SJSA1 (cell line): Measurements from ENCODE around the gene RMI2. TPM values are rescaled to one million over a fixed set of nuclear protein-coding genes. Genes with fewer than 3 reads are reported as not detected.
"Not testable (repeated sequence)": the region's sequence is repeated elsewhere in the genome, so short reads cannot be mapped to it uniquely, and the experiment has no call there.

Experiments
- DNase-seq, 2 experiments: peaks; one replicate each; pipeline ENCODE4 v3.0.0-alpha.2; 2015 to 2020; ENCODE audit warnings: low spot score in 2 of 2, low read depth in 1 of 2
- H3K27ac ChIP-seq: fragments of 250-450 bp; sonication (Bioruptor Pico); 2 replicates; pipeline ENCODE4 v1.5.1; 2020; ENCODE audit warnings: mild to moderate bottlenecking, moderate library complexity
- H3K27me3 ChIP-seq: fragments of 250-450 bp; sonication (Bioruptor Pico); replicated peaks from 2 replicates; pipeline ENCODE4 v1.5.1; 2020; ENCODE audit warnings: mild to moderate bottlenecking, moderate library complexity
- H3K36me3 ChIP-seq: fragments of 250-450 bp; sonication (Bioruptor Pico); 2 replicates; pipeline ENCODE4 v1.5.1; 2020; ENCODE audit warnings: mild to moderate bottlenecking
- H3K4me1 ChIP-seq: fragments of 250-450 bp; sonication (Bioruptor Pico); replicated peaks from 2 replicates; pipeline ENCODE4 v1.6.1; 2021; ENCODE audit warnings: mild to moderate bottlenecking
- H3K4me3 ChIP-seq: fragments of 250-450 bp; sonication (Bioruptor Pico); 2 replicates; pipeline ENCODE4 v1.5.1; 2020; ENCODE audit warnings: mild to moderate bottlenecking
- H3K9me3 ChIP-seq: fragments of 250-450 bp; sonication (Bioruptor Pico); replicated peaks from 2 replicates; pipeline ENCODE4 v1.5.1; 2020; ENCODE audit warnings: mild to moderate bottlenecking
- total RNA-seq: library from RNA; depleted of rRNA; stranded (reverse); fragments of >200 nt; shearing (Covaris generic); gene quantifications from 2 replicates; pipeline ENCODE4 v1.2.3, GENCODE V29; 2014; rRNA removed

Gene RMI2
- 29.1 and 36.8 TPM in 2 replicates for total RNA-seq

GRCh38 chr16:11345040-11345862, at the start of gene RMI2:
Gene RMI2 (plus strand): TSS chr16:11345459. CDS start chr16:11345472, 13 bp downstream.
- Histone ChIP-seq H3K27ac (peak within 1 kb of the TSS; percentile 38), H3K9me3 (no peaks in the 10 kb centered on the region), H3K4me1 (peaks cover 24% of the 10 kb centered on the region), H3K4me3 (peak within 1 kb of the TSS; percentile 81), H3K27me3 (no peaks in the 10 kb centered on the region), H3K36me3 (peaks cover 7% of the 10 kb centered on the region; the same call in 1 of the 2 replicates)
- peak; percentile 93 to 98 for DNase-seq

GRCh38 chr16:11295672-11296071, 49.6 kb upstream of the RMI2 start:
- H3K9me3 ChIP-seq: no peaks in the 10 kb centered on the region
- no peaks in the 10 kb centered on the region for H3K27me3 ChIP-seq
- no peak overlapping the region for H3K27ac ChIP-seq
- peaks cover 19% of the 10 kb centered on the region for H3K4me1 ChIP-seq
- H3K4me3 ChIP-seq: no peak overlapping the region
- DNase-seq: no peak
- H3K36me3 ChIP-seq: no peaks in the 10 kb centered on the region

GRCh38 chr16:11296351-11296705, 48.9 kb upstream of the RMI2 start:
- peaks cover 19% of the 10 kb centered on the region for H3K4me1 ChIP-seq
- H3K36me3 ChIP-seq: no peaks in the 10 kb centered on the region
- DNase-seq: no peak
- H3K4me3 ChIP-seq: no peak overlapping the region
- no peaks in the 10 kb centered on the region for H3K27me3 ChIP-seq
- H3K9me3 ChIP-seq: no peaks in the 10 kb centered on the region
- no peak overlapping the region for H3K27ac ChIP-seq

GRCh38 chr16:11296706-11297491, 48.4 kb upstream of the RMI2 start:
- Histone ChIP-seq H3K4me3 (no peak overlapping the region), H3K4me1 (peaks cover 23% of the 10 kb centered on the region), H3K36me3 (no peaks in the 10 kb centered on the region), H3K9me3 (no peaks in the 10 kb centered on the region), H3K27ac (no peak overlapping the region), H3K27me3 (no peaks in the 10 kb centered on the region)
- no peak for DNase-seq

- no peaks in the 10 kb centered on the region for H3K9me3 ChIP-seq
- DNase-seq: peak; percentile 52 to 66
- no peaks in the 10 kb centered on the region for H3K36me3 ChIP-seq
- no peaks in the 10 kb centered on the region for H3K27me3 ChIP-seq
- H3K27ac ChIP-seq: no peak overlapping the region
- peaks cover 29% of the 10 kb centered on the region for H3K4me1 ChIP-seq
- H3K4me3 ChIP-seq: 0 out of 2 replicates have a peak overlapping the region, but pooled peaks have one; percentile 5
These were observed 47.6 kb upstream of the RMI2 start for GRCh38 chr16:11297492-11298142.

- no peak for DNase-seq
- Histone ChIP-seq H3K4me1 (peaks cover 29% of the 10 kb centered on the region), H3K27ac (no peak overlapping the region), H3K4me3 (no peak overlapping the region), H3K27me3 (no peaks in the 10 kb centered on the region), H3K36me3 (no peaks in the 10 kb centered on the region), H3K9me3 (no peaks in the 10 kb centered on the region)
These were observed 46.9 kb upstream of the RMI2 start for GRCh38 chr16:11298143-11298900.

GRCh38 chr16:11298950-11299547, 46.2 kb upstream of the RMI2 start:
- not testable (repeated sequence) for H3K4me3 ChIP-seq, H3K9me3 ChIP-seq, H3K27ac ChIP-seq

GRCh38 chr16:11299865-11300559, 45.2 kb upstream of the RMI2 start:
- peaks cover 37% of the 10 kb centered on the region for H3K4me1 ChIP-seq
- H3K27ac ChIP-seq: no peak overlapping the region
- H3K27me3 ChIP-seq: no peaks in the 10 kb centered on the region
- no peaks in the 10 kb centered on the region for H3K9me3 ChIP-seq
- no peak overlapping the region for H3K4me3 ChIP-seq
- DNase-seq: no peak
- no peaks in the 10 kb centered on the region for H3K36me3 ChIP-seq

More at GRCh38 chr16:11298950-11299547, 46.2 kb upstream of the RMI2 start:
- H3K36me3 ChIP-seq, H3K27me3 ChIP-seq, DNase-seq: not testable (repeated sequence)
- H3K4me1 ChIP-seq: peaks cover 35% of the 10 kb centered on the region

GRCh38 chr16:11300560-11300892, 44.7 kb upstream of the RMI2 start:
- no peaks in the 10 kb centered on the region for H3K36me3 ChIP-seq

GRCh38 chr16:11301645-11302501, 43.4 kb upstream of the RMI2 start:
- Histone ChIP-seq H3K9me3 (no peaks in the 10 kb centered on the region), H3K27ac (no peak overlapping the region), H3K27me3 (no peaks in the 10 kb centered on the region), H3K36me3 (no peaks in the 10 kb centered on the region), H3K4me1 (peaks cover 29% of the 10 kb centered on the region), H3K4me3 (no peak overlapping the region)
- DNase-seq: no peak

More at GRCh38 chr16:11300560-11300892, 44.7 kb upstream of the RMI2 start:
- H3K27ac ChIP-seq: no peak overlapping the region
- H3K9me3 ChIP-seq: no peaks in the 10 kb centered on the region
- no peaks in the 10 kb centered on the region for H3K27me3 ChIP-seq
- H3K4me1 ChIP-seq: peaks cover 37% of the 10 kb centered on the region
- H3K4me3 ChIP-seq: no peak overlapping the region
- no peak for DNase-seq

GRCh38 chr16:11302977-11303376, 42.3 kb upstream of the RMI2 start:
- no peak overlapping the region for H3K4me3 ChIP-seq
- H3K4me1 ChIP-seq: peaks cover 18% of the 10 kb centered on the region
- H3K36me3 ChIP-seq: no peaks in the 10 kb centered on the region
- H3K27me3 ChIP-seq: no peaks in the 10 kb centered on the region
- H3K27ac ChIP-seq: no peak overlapping the region
- DNase-seq: no peak
- H3K9me3 ChIP-seq: no peaks in the 10 kb centered on the region
